HUES64 (cell line): Measurements from ENCODE around the gene ACTR6.
A peak's percentile ranks its signal among the peaks of the same experiment; 100 is the strongest.
"Not testable (repeated sequence)": the region's sequence is repeated elsewhere in the genome, so short reads cannot be mapped to it uniquely, and the experiment has no call there.

Experiments
- H3K27ac ChIP-seq: 2 replicates; pipeline ENCODE4 v1.7.0; 2013; ENCODE audit warnings: low read depth, low read length, inconsistent platforms
- H3K27me3 ChIP-seq: 2 replicates; pipeline ENCODE4 v1.6.1; 2013; ENCODE audit warnings: mild to moderate bottlenecking, low read length; ENCODE audit not compliant: insufficient read depth
- H3K36me3 ChIP-seq: 2 replicates; pipeline ENCODE4 v1.6.1; 2013; ENCODE audit warnings: mild to moderate bottlenecking, low read length; ENCODE audit not compliant: insufficient read depth
- H3K4me1 ChIP-seq: 2 replicates; pipeline ENCODE4 v1.6.1; 2013; ENCODE audit warnings: mild to moderate bottlenecking, low read length, moderate library complexity; ENCODE audit not compliant: insufficient read depth
- H3K4me3 ChIP-seq: 2 replicates; pipeline ENCODE4 v1.5.1; 2013; ENCODE audit warnings: mild to moderate bottlenecking, low read length, moderate library complexity
- H3K9ac ChIP-seq: 2 replicates; pipeline ENCODE4 v1.6.1; 2013; ENCODE audit warnings: mild to moderate bottlenecking, low read depth, low read length
- H3K9me3 ChIP-seq: 2 replicates; pipeline ENCODE4 v1.6.1; 2013; ENCODE audit warnings: low read depth, low read length; ENCODE audit not compliant: insufficient read depth
- WGBS: fragments of 150-250, 120-280 bp; methylation state at CpG from one replicate; pipeline ENCODE4 v1.1.7; 2013; ENCODE audit warnings: missing lambda C conversion rate; 5-methylcytosine and 5-hydroxymethylcytosine counted together

ACTR6 gene

DNA sequence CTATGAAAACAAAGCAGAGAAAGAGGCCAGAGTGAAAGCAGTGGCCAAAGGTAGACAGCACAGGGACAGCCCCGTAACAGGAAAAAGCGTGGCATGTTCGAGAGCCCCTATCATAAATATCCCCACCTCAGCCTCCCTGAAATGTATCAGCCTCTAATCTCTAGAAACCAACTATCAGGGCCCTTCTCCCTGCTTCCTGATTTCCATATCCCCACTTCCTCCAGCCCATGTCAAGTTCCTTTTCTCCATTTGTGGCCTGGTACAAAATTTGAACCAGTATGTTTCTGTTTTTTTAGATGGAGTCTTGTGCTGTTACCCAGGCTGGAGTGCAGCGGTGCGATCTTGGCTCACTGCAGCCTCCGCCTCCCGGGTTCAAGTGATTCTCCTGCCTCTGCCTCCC is 49.3 kb downstream of the ACTR6 start:
- H3K4me1 ChIP-seq = no peaks in the 10 kb centered on the region
- H3K9ac ChIP-seq = no peak overlapping the region
- H3K9me3 ChIP-seq = no peaks in the 10 kb centered on the region
- H3K4me3 ChIP-seq = no peak overlapping the region
- no peak overlapping the region for H3K27ac ChIP-seq
- 95% methylated on average over 7 of the region's 7 CpGs for WGBS
- no peaks in the 10 kb centered on the region for H3K27me3 ChIP-seq
- H3K36me3 ChIP-seq = no peaks in the 10 kb centered on the region

DNA sequence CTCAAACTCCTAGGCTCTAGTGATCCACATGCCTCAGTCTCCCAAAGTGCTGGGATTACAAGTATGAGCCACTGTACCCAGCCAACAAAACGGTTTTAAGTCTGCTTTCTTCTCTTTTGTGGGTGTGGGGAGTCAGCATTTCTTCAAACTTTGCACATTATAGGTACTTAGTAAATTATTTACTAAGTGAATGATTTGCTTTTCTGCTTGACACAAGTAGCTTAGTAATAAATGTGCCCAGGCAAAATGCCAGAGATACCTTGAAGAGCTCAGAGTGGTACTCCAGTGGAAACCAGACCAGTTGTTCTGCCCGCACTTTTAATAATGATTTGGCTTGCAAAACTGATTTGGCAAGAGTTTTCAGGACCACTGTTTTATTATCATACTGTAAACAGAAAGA is 51.3 kb downstream of the ACTR6 start:
- Histone ChIP-seq H3K36me3 (no peaks in the 10 kb centered on the region), H3K9ac (no peak overlapping the region), H3K9me3 (no peaks in the 10 kb centered on the region), H3K27me3 (no peaks in the 10 kb centered on the region), H3K27ac (no peak overlapping the region), H3K4me3 (no peak overlapping the region), H3K4me1 (no peaks in the 10 kb centered on the region)
- 98% methylated on average over 2 of the region's 2 CpGs for WGBS

DNA sequence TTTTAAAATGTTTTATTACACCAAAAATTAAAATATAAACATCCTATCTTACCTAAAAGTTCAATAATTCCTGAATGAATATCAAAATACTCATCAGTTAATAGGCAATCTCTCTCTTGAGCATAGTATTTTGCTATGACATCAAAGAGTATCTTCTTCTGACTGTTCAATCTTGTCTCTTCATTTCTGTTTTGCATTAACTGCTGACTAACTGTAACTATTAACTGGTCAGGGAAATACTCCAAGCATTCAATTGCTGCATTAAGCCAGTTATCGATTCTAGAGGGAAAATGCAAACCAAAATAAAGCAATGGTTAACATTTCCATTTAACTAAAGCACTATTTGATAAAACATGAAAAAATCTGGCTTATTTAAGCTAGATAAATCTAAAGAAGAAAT is 52.8 kb downstream of the ACTR6 start:
- 100% methylated on average over 1 of the region's 1 CpG for WGBS
- Histone ChIP-seq H3K9me3 (no peaks in the 10 kb centered on the region), H3K4me1 (no peaks in the 10 kb centered on the region), H3K4me3 (no peak overlapping the region), H3K27me3 (no peaks in the 10 kb centered on the region), H3K36me3 (no peaks in the 10 kb centered on the region), H3K27ac (no peak overlapping the region), H3K9ac (no peak overlapping the region)

DNA sequence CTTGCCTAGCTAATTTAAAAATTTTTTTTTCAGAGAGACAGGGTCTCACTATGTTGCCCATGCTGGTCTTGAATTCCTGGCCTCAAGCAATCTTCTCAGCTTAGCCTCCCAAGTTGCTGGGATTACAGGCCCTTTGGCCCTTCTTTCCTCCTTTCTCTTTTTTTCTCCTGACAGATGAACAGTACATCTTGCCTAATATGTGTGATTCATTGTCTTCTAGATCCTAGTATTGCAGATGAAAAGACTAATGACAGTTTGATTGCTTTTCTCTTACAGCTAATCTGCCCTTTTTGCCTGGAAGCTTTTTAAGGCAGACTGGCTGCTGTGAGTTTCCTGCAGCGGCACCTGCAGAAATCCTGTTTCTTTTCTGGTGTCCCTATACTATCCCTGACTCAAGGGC is 54.3 kb downstream of the ACTR6 start:
- Histone ChIP-seq H3K27me3 (no peaks in the 10 kb centered on the region), H3K36me3 (no peaks in the 10 kb centered on the region), H3K9ac (no peak overlapping the region), H3K4me1 (no peaks in the 10 kb centered on the region), H3K27ac (no peak overlapping the region), H3K4me3 (no peak overlapping the region), H3K9me3 (no peaks in the 10 kb centered on the region)
- 97% methylated on average over 1 of the region's 1 CpG for WGBS

DNA sequence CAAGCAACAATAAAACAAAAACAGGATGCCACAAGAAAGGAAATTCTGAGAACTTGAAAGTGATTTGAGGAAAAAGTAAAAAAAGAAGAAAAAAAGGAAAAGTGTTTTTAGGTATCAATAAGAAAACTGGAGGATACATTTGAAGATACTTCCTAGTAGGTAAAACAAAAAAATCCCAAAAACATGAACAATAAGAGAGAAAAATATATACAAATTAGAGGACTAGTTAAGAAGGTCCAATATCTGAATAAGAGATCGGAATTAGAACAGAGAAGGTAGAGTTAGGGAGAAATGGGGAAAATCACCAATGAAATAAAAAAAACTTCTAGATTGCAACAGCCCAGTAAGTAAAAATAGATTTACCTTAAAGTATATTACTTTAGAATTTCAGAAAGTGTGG is 57.5 kb downstream of the ACTR6 start:
- Histone ChIP-seq H3K27me3 (no peaks in the 10 kb centered on the region), H3K4me1 (no peaks in the 10 kb centered on the region), H3K36me3 (0 out of 2 replicates have a peak, but pooled peaks cover 4% of the 10 kb centered on the region), H3K9ac (no peak overlapping the region), H3K9me3 (no peaks in the 10 kb centered on the region), H3K27ac (no peak overlapping the region), H3K4me3 (no peak overlapping the region)
- WGBS = no CpG with 5 or more reads among the region's 1 CpG

DNA sequence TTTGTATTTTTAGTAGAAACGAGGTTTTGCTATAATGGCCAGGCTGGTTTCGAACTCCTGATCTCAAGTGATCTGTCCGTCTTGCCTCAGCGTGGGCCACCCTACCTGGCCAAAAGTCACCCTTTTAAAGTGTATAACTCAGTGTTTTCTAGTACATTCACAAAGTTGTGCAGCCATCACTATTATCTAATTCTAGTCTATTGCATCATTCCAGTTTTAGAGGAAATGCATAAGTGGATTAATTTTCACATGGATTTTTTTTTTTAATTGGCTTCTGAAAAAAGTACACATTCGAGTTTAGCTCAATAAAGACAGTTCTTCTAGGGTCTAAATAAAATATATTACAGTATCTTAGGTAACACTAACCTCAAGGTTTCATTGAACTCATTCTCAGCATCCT is 62.5 kb downstream of the ACTR6 start:
- H3K27ac ChIP-seq = no peak overlapping the region
- WGBS = 97% methylated on average over 5 of the region's 5 CpGs

DNA sequence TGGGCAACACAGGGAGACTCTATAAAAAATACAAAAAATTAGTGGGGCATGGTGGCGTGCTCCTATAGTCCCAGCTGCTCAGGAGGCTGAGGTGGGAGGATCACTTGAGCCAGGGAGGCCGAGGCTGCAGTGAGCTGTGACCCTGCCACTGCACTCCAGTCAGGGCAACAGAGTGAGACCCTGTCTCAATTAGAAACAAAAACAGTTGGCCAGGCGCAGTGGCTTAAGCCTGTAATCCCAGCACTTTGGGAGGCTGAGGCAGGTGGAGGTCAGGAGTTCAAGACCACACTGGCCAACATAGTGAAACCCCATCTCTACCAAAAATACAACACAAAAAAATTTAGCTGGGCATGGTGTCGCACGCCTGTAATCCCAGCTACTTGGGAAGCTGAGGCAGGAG is 64.5 kb downstream of the ACTR6 start:
- WGBS = 98% methylated on average over 5 of the region's 5 CpGs
- not testable (repeated sequence) for H3K4me3 ChIP-seq, H3K9me3 ChIP-seq, H3K36me3 ChIP-seq, H3K27me3 ChIP-seq, H3K9ac ChIP-seq, H3K27ac ChIP-seq
- peaks cover 18% of the 10 kb centered on the region for H3K4me1 ChIP-seq

More for the DNA sequence above, 62.5 kb downstream of the ACTR6 start:
- H3K4me1 ChIP-seq = peaks cover 3% of the 10 kb centered on the region
- H3K36me3 ChIP-seq = 0 out of 2 replicates have a peak, but pooled peaks cover 4% of the 10 kb centered on the region
- H3K4me3 ChIP-seq = no peak overlapping the region
- no peaks in the 10 kb centered on the region for H3K27me3 ChIP-seq
- no peaks in the 10 kb centered on the region for H3K9me3 ChIP-seq
- no peak overlapping the region for H3K9ac ChIP-seq

DNA sequence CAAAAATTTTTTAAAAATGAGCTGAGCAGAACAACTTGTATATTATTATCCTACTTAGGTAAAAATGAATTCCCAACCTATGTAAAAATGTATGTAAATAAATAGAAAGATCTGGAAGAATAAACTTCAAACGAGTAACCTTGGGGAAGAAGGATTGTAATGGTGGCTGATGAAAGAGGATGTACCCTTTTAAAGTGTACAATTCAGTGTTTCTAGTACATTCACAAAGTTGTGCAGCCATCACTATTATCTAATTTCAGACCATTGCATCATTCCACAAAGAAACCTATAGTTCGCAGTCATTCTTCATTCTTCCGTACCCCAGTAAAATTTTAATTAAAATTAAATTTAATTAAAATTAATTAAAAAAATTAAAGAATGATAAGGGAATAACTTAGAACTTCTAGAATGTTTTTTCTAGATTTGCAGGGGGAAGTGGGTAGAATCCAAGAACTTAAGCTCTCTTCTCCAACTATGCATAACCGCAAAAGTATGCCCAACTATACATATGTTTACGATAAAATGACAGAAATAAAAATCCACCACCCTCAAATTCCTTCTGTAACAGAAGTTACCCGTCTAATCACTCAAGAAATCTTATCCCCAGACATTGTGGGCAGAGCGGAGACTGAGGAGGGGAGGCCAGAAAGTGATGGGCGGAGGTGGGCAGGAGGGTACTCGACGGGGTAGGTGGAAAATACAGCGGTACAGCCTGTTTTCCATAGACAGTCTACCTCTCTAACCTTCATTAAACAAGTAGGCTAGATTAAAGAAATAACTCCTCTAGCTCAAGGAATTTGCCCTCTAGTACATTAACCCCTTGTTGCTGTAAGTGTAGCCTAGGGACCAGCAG is 65.3 kb downstream of the ACTR6 start:
- H3K9me3 ChIP-seq = no peaks in the 10 kb centered on the region
- no peaks in the 10 kb centered on the region for H3K27me3 ChIP-seq
- peak overlapping the region; percentile 91; the same call in 1 of the 2 replicates for H3K27ac ChIP-seq
- peak overlapping the region; percentile 79 for H3K9ac ChIP-seq
- peak overlapping the region; percentile 92 for H3K4me3 ChIP-seq
- H3K36me3 ChIP-seq = 0 out of 2 replicates have a peak, but pooled peaks cover 4% of the 10 kb centered on the region
- 93% methylated on average over 6 of the region's 11 CpGs for WGBS
- peaks cover 18% of the 10 kb centered on the region for H3K4me1 ChIP-seq

DNA sequence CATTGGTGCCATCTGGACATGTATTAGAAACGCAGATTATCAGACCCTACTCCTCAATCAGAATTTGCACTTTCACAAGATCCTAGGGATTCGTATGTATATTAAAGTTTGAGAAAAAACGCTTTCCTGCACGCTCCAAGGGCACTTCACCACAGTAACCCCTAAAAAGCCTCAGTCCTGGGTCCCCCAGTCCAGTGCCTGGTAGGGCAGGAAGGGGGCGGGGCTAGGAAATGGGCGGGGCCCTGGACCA is 65.9 kb downstream of the ACTR6 start:
- H3K4me1 ChIP-seq = peaks cover 18% of the 10 kb centered on the region
- peak overlapping the region; percentile 92 for H3K4me3 ChIP-seq
- H3K9ac ChIP-seq = peak overlapping the region; percentile 79
- WGBS = 0% methylated on average over 2 of the region's 6 CpGs
- 0 out of 2 replicates have a peak, but pooled peaks cover 4% of the 10 kb centered on the region for H3K36me3 ChIP-seq
- H3K27me3 ChIP-seq = no peaks in the 10 kb centered on the region
- peak overlapping the region; percentile 91 for H3K27ac ChIP-seq
- H3K9me3 ChIP-seq = no peaks in the 10 kb centered on the region

DNA sequence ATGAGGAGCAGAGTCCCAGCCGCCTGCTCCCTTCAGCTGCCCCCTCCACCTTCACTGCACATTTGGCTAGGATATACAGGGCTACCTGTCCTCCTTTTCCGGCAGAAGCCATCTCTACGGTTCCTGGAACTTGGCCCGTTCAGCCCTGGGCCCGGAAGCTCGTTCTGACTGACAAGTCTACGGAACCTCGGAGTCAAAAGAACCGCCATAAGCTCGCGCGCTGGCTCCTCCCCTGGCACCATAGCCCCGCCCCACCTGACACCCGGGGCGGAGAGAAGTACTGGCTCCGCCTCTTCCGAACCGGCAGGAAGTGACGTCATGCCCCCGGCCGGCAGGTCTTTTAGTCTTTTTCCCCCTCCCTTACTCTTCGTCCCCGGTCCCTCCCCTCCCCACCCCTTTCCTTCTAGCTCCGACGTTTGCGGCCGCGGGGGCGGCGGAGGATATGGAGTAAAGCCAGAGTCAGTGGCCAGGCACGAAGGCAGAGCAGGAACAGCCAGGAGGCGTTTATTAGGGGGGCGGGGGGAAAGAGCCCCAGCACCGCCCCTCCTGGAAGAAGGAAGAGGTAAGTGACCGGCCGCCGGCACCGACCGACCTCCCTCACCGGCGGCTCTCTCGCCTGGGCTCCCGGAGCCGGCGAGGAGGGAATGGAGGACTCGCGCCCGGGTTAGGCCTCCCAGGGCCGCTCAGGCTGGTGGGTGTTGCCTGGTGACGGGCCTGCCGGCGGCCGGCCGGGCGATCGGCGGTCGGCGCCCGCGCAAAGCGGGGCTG is 66.4 kb downstream of the ACTR6 start, which contains the start of the genes DEPDC4 and SCYL2:
Gene DEPDC4 (minus strand): TSS at position 245 of the 768 bp plus-strand sequence. CDS start 3 bp downstream, at position 242.
Gene SCYL2 (plus strand): TSS at position 343 of the 768 bp plus-strand sequence. CDS start 15,794 bp downstream, outside the sequence.
- Histone ChIP-seq H3K9me3 (no peaks in the 10 kb centered on the region), H3K4me3 (peak within 1 kb of the TSS; percentile 92), H3K36me3 (0 out of 2 replicates have a peak, but pooled peaks cover under 1% of the 10 kb centered on the region), H3K4me1 (peaks cover 18% of the 10 kb centered on the region), H3K9ac (peak within 1 kb of the TSS; percentile 90), H3K27me3 (no peaks in the 10 kb centered on the region), H3K27ac (peak within 1 kb of the TSS; percentile 91)
- under 1% methylated on average over 58 of the region's 62 CpGs for WGBS

DNA sequence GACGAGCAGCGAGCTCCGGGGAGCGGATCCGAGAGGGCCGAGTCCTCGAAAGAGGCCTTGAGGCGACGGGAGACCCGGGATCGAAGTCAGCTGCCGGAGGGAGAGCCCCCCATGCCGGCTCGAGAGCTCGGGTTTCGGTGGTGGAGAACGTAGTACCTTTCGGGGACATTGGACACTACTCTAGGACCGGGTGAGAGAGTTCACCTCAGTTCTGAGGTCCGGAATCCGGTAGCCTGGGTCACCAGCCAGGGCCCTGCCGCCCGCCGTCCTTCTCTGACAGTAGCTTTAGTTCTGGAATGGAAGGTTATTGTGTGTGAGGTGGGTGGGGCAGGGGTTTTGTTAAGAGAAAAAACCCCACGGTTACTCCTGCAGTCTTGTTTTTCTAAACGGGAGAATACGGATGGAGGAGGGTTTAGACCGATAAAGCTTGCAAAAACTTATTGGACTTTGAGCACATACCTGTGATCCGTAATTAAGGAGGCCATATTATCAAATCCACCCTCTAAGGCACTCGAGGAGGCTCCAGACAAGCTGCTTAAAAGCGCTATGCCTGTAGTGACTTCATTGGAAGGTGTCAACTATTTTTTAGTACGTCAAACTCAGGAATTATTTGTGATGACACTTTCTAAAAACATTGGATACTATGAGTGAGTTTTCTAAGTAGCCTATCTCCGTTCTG is 67.1 kb downstream of the ACTR6 start:
- Histone ChIP-seq H3K4me3 (peak overlapping the region; percentile 92), H3K27ac (peak overlapping the region; percentile 91)
- WGBS = under 1% methylated on average over 33 of the region's 33 CpGs

More for the DNA sequence above, 67.1 kb downstream of the ACTR6 start:
- Histone ChIP-seq H3K4me1 (peaks cover 18% of the 10 kb centered on the region), H3K36me3 (no peaks in the 10 kb centered on the region), H3K9ac (peak overlapping the region; percentile 90), H3K27me3 (no peaks in the 10 kb centered on the region), H3K9me3 (no peaks in the 10 kb centered on the region)
